ENCODE measurements around the gene LEMD3.

Gene LEMD3

GRCh38 chr12:65169320-65170208, at the start of gene LEMD3:
Gene LEMD3, plus strand, starts transcription at chr12:65169583. Its CDS starts 14 bp downstream, at chr12:65169597.
- DNase-seq: peak; percentile 91

- DNase-seq: peak; percentile 49
Observed at GRCh38 chr12:65121049-65121955, 48.1 kb upstream of the LEMD3 start, which contains the start of gene WIF1. Gene WIF1, minus strand, starts transcription at chr12:65121305. Its CDS starts 114 bp downstream, at chr12:65121191.

DNA sequence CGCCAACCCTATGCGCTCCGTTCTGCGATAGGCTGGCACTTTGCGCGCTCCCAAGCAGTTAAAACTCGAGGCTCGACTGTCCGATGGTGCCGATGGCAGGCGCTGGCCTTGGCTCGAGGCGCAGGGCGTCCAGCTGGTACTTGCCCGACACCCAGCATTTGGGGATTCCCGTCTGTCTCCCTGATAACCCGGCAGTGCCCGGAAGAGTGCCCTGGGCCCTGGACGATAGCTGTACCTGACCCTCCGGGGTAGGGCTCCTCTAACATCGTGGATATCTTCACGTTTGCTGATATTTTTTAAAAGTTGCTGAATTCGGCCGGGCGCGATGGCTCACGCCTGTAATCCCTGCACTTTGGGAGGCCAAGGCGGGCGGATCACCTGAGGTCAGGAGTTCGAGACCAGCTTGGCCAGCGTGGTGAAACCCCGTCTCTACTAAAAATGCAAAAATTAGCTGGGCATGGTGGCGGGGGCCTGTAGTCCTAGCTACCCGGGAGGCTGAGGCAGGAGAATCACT, 47.4 kb upstream of the LEMD3 start:
- no peak for DNase-seq

GRCh38 chr12:65122703-65123102, 46.7 kb upstream of the LEMD3 start:
- peak; percentile 11 for DNase-seq

DNA sequence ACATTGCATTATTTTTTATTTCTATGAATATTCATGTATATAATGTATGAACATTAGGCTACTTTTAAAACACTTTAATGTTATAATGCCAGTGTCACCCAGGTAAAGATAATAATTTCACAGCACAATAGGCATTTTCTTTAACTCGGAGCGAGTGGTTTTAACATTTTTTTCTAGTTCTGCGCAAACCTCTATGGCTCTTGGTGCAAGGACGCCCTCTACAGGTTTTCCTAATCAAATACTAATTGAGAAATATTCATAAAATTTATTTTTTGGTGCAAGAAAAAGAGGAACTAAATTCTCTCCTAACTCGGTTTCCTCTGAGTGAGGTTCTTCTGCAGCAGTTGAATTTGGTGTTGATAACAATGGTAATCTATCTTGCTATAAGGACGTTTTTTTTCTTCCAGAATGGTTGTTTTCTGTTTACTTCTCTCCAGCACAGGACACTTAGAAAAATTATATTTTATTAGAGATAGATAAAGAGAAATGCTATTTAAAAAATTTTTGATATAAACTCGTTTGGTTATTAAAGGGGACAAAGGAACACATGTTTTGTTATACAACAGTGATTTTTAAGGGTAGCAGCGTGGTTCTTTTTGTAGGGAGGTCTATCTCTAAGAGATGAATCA, 45.8 kb upstream of the LEMD3 start:
- DNase-seq: peak; percentile 23

GRCh38 chr12:65125247-65125646, 44.1 kb upstream of the LEMD3 start:
- DNase-seq: no peak

- DNase-seq: no peak
Observed at GRCh38 chr12:65125975-65126374, 43.4 kb upstream of the LEMD3 start.

- no peak for DNase-seq
Observed at GRCh38 chr12:65126482-65126881, 42.9 kb upstream of the LEMD3 start.

GRCh38 chr12:65133879-65134278, 35.5 kb upstream of the LEMD3 start:
- DNase-seq: no peak

DNA sequence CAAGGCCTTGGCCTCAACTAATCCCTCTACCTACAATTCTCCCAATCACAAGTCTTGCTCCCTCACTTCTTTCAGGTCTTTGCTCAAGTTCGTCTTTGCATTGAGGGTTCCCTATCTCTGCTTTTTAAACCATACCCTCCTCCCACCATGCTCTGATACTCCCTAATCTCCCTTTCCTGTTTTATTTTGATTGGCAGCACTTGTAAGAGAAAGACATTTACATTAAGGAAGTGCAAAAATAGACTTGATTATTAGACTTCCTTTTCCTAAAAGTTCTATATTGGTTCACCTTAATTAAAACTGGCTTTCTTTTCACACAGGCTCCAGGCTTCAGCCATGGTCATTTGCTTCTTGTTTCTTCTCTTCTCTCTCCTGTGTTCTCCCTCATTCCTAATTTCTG, 30.0 kb upstream of the LEMD3 start:
- no peak for DNase-seq

GRCh38 chr12:65140738-65141137, 28.6 kb upstream of the LEMD3 start:
- DNase-seq: no peak

DNA sequence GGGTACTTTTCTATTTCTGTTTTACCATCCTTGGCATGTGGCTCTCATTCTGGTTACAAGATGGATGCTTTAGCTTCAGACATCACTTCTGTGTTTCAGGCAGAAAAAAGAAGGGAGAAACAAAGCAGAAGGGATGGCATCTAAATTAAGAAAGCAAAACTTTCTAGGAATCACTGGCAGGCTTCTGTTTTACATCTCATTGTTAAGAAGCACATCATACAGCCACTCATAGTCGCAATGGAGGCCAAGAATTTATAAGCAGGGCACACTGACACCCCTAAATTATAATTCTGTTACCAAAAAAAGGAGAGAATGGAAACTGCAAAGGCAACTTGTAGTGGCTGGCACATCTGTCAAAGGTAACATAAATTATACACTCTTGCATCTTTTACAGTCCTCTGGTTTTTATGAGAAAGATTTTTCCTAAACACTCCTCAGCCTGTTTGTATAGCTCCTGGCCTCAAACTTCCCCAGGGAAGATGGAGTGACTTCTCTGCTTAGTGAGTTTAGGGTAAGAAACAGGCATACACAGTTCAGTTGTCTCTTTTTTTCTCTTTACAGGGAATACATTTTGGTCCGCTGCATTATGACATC, 22.0 kb upstream of the LEMD3 start:
- DNase-seq: no peak

- no peak for DNase-seq
Observed at GRCh38 chr12:65152012-65152411, 17.4 kb upstream of the LEMD3 start.

GRCh38 chr12:65152596-65152995, 16.8 kb upstream of the LEMD3 start:
- DNase-seq: no peak

DNA sequence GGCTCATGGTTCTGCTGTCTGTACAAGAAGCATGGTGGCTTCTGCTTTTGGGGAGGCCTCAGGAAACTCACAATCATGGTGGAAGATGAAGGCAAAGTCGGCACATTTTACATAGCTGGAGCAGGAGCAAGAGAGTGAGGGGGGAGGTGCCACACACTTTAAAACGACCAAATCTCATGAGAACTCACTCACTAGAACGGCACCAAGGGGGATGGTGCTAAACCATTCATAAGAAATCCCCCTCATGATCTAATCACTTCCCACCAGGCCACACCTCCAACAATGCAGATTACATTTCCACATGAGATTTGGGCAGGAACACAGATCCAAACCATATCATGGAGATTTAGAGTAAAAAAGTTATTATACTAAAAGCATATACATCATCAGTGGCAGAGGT, 13.6 kb upstream of the LEMD3 start:
- no peak for DNase-seq

DNA sequence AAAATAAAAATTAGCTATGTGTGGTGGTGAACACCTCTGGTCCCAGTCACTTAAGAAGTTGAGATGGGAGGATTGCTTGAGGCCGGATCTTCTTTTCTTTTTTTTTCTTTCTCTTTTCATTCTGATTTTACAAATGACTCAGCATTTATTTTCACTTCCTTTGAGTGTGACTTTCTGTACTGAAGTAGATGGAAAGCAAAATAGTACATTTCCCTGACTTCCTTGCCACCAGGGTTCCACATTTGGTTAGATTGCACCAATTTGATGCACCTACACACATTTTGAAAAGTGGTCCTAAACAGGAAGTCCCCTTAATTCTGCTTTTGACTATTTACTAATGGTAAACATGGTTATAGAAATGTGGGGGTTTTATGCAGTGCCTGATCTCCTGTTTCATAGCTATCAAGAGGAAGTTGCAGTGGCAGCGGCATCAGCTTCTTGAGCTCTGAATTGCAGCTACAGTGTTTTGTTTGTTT, 13.0 kb upstream of the LEMD3 start:
- no peak for DNase-seq

GRCh38 chr12:65157091-65157490, 12.3 kb upstream of the LEMD3 start:
- no peak for DNase-seq

DNA sequence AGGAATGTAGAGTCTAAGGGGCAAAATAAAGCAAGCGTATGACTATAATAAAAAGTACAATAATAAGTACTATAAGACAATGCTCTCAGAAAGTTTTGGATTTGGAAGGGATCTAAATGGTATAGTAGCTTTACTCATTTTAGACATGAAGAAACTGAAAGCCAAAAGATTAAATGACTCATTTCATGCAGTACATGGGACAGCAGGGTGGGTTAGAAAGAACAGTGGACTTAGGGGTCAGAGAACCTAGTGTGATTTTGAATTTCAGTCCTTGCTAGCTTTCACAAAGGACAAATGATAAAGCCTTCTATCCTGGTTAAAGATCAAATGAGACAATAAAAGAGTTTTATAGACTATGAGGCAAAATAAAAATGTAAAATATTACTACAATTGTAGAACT, 6.8 kb upstream of the LEMD3 start:
- DNase-seq: no peak

GRCh38 chr12:65164244-65164643, 5.1 kb upstream of the LEMD3 start:
- DNase-seq: no peak

DNA sequence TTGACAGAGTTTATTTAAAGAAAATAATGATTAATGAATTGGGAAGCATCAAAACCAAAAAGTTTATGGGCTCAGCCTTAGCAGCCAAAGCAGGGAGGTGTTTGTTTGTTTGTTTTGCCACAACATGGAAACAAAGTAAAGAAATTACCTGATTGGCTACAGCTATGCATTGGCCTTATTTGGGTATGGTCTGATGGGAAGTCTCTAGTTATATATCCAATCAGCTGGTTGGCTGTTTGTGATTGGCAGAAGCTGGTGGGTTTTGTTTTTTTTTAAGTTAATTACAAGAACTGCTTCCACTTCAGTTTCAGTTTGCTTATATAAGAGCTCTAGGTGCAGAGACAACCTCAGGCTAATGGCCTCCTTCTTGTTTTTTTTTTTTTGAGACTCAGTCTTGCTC, 4.6 kb upstream of the LEMD3 start:
- no peak for DNase-seq

GRCh38 chr12:65168681-65169319, 583 bp upstream of the LEMD3 start:
- DNase-seq: no peak

All from NCI-H526 treated with DMSO at 0.1 percent for 48 hours (cell line).